Measurements from ENCODE around the gene MRGPRD.

MRGPRD gene

DNA sequence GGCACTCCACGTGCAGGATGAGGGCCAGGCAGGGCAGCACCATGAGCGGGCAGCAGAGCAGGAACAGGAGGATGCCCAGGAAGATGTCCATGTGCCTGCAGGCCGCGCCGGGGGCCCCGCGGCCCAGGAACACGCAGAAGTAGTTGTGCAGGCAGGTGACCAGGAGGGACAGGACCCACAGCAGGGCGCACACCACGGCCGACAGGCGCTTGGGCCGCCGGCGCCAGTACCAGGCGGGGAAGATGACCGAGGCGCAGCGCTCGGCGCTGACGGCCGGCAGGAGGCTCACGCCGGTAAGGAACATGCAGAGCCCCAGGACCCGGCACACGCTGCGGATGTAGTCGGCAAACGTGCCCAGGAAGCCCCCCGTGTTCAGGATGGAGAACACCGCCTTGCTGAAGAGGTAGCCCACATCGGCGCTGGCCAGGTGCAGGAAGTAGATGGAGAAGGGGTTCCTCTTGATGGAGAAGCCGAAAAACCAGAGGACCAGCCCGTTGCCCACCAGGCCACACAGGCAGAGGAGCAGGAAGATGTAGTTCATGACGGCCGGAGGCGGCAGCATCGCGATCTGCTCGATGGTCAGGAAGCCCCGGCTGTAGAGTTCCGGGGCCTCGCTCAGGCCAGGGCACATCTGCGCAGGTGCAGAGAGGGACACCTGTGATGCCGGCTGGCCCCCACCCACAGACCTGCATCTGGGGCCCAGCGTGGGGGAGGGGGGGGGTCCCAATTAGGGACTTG is 25.0 kb upstream of the MRGPRD start:
- TF ChIP-seq, protein P1, sequence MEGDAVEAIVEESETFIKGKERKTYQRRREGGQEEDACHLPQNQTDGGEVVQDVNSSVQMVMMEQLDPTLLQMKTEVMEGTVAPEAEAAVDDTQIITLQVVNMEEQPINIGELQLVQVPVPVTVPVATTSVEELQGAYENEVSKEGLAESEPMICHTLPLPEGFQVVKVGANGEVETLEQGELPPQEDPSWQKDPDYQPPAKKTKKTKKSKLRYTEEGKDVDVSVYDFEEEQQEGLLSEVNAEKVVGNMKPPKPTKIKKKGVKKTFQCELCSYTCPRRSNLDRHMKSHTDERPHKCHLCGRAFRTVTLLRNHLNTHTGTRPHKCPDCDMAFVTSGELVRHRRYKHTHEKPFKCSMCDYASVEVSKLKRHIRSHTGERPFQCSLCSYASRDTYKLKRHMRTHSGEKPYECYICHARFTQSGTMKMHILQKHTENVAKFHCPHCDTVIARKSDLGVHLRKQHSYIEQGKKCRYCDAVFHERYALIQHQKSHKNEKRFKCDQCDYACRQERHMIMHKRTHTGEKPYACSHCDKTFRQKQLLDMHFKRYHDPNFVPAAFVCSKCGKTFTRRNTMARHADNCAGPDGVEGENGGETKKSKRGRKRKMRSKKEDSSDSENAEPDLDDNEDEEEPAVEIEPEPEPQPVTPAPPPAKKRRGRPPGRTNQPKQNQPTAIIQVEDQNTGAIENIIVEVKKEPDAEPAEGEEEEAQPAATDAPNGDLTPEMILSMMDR (IDR thresholded peaks at IDR 0.05; ENCODE audit: insufficient read depth, low read depth, low read length, missing control alignments) = no peak
- no peak for DNase-seq (ENCODE audit: low read depth)

DNA sequence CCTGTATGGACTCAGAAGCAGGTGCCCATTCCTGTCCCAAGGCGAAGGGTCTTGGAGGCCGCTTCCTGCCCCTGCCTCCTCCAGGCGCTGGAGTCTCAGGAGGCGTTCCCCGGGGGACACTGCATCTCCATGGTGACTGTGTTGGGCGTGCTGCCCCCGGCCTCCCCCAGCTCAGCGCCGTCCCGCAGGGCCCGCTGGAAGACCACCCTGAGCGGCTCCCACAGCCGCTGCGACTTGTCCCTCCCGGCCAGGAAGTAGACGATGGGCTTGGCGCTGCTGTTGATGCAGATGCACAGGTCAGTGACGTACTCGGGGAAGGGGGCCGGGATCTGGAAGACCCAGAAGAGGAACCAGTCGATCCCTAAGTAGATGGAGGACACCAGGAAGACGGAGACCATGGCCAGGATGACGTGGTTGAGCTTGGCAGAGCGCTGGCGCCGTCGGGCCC is 24.4 kb upstream of the MRGPRD start:
- DNase-seq (ENCODE audit: low read depth) = no peak
- H3K4me3 ChIP-seq (ENCODE audit: low read depth, low read length) = no peak overlapping the region
- TF ChIP-seq, protein P1 (IDR thresholded peaks at IDR 0.05; ENCODE audit: insufficient read depth, low read depth, low read length, missing control alignments) = no peak

More for the DNA sequence above, 25.0 kb upstream of the MRGPRD start:
- H3K4me3 ChIP-seq (ENCODE audit: low read depth, low read length) = no peak overlapping the region

- no peak overlapping the region for H3K4me3 ChIP-seq (ENCODE audit: low read depth, low read length)
- peak; percentile 34 for DNase-seq (ENCODE audit: low read depth)
- TF ChIP-seq, protein P1 (IDR thresholded peaks at IDR 0.05; ENCODE audit: insufficient read depth, low read depth, low read length, missing control alignments) = no peak
These were observed 23.8 kb upstream of the MRGPRD start for GRCh38 chr11:69004411-69005182.

GRCh38 chr11:69003866-69004367 is 23.1 kb upstream of the MRGPRD start:
- DNase-seq (ENCODE audit: low read depth) = no peak
- TF ChIP-seq, protein P1 (IDR thresholded peaks at IDR 0.05; ENCODE audit: insufficient read depth, low read depth, low read length, missing control alignments) = no peak
- no peak overlapping the region for H3K4me3 ChIP-seq (ENCODE audit: low read depth, low read length)

- no peak for DNase-seq (ENCODE audit: low read depth)
- TF ChIP-seq, protein P1 (IDR thresholded peaks at IDR 0.05; ENCODE audit: insufficient read depth, low read depth, low read length, missing control alignments) = no peak
- no peak overlapping the region for H3K4me3 ChIP-seq (ENCODE audit: low read depth, low read length)
These were observed 22.6 kb upstream of the MRGPRD start for GRCh38 chr11:69003301-69003865.

DNA sequence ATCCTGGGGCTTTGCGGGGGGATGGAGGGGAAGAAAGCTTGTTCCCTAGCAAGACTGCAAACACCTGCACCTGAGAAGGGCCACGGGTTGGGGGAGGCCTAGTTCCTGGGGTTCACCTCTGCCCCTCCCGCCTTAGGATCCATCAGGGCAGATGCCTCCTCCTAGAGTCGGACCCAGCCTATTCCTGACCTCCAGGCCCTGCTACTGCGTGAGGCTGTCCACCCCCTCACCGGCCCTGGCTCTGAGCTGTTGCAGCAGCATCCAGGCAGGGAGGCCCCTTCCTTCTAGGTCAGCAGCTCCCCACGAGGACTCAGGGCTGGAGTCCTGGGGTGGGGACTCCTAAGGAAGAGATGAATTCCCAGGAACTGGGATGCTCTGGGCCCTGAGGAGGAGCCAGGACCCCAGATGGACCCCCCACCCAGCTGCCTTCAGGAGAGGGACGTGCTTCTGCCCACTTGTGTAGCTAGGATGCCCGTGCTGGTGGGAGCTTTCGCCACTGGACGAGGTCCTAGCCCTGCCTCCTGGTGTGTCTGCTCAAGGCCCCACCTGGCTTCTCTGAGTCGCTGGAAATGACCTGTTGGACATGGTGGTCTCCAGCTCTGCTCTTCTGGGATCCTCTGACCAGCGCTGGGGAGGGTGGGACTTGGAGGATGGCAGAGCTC is 21.9 kb upstream of the MRGPRD start:
- TF ChIP-seq, protein P1 (IDR thresholded peaks at IDR 0.05; ENCODE audit: insufficient read depth, low read depth, low read length, missing control alignments) = no peak
- no peak for DNase-seq (ENCODE audit: low read depth)
- H3K4me3 ChIP-seq (ENCODE audit: low read depth, low read length) = no peak overlapping the region
